Karpas-422 (cell line): ENCODE results near the gene CRP. TPM values are rescaled to one million over a fixed set of nuclear protein-coding genes. Genes with fewer than 3 reads are reported as not detected.
"Not testable (repeated sequence)": the region's sequence is repeated elsewhere in the genome, so short reads cannot be mapped to it uniquely, and the experiment has no call there.

ENCODE experiments used
- DNase-seq: peaks from one replicate; pipeline ENCODE4 v3.0.0-alpha.2; 2015
- H2AFZ ChIP-seq: fragments of 200-600 bp; sonication (generic); 2 replicates; pipeline ENCODE4 v1.6.1; 2014; ENCODE audit warnings: antibody characterized with exemption, low read length, mixed read lengths
- H3K27ac ChIP-seq: fragments of 200-600 bp; sonication (generic); 2 replicates; pipeline ENCODE4 v1.5.1; 2014; ENCODE audit warnings: mild to moderate bottlenecking, low read length, moderate library complexity
- H3K27me3 ChIP-seq: fragments of 200-600 bp; sonication (generic); 2 replicates; pipeline ENCODE4 v1.6.1; 2014; ENCODE audit warnings: low read length, mixed read lengths
- H3K36me3 ChIP-seq: fragments of 200-600 bp; sonication (generic); 2 replicates; pipeline ENCODE4 v1.6.1; 2014; ENCODE audit warnings: low read length, mixed read lengths; ENCODE audit not compliant: insufficient read depth
- H3K4me1 ChIP-seq: fragments of 200-600 bp; sonication (generic); 2 replicates; pipeline ENCODE4 v1.6.1; 2014; ENCODE audit warnings: mild to moderate bottlenecking, low read length, mixed read lengths
- H3K4me2 ChIP-seq: fragments of 200-600 bp; sonication (generic); 2 replicates; pipeline ENCODE4 v1.6.1; 2014; ENCODE audit warnings: low read length, low read depth, mild to moderate bottlenecking; ENCODE audit not compliant: poor library complexity, severe bottlenecking
- H3K4me3 ChIP-seq: fragments of 200-600 bp; sonication (generic); 2 replicates; pipeline ENCODE4 v1.5.1; 2014; ENCODE audit warnings: mild to moderate bottlenecking, antibody characterized with exemption, low read length, mixed read lengths
- H3K79me2 ChIP-seq: fragments of 200-600 bp; sonication (generic); 2 replicates; pipeline ENCODE4 v1.6.1; 2014; ENCODE audit warnings: mild to moderate bottlenecking, low read length, mixed read lengths
- H3K9ac ChIP-seq: fragments of 200-600 bp; sonication (generic); 2 replicates; pipeline ENCODE4 v1.6.0; 2014; ENCODE audit warnings: low read length
- H3K9me2 ChIP-seq: fragments of 200-600 bp; sonication (generic), shearing (Covaris generic); replicated peaks from 2 replicates; pipeline ENCODE4 v1.6.0; 2014; ENCODE audit warnings: mild to moderate bottlenecking, low read length, moderate library complexity; ENCODE audit not compliant: insufficient read depth
- H3K9me3 ChIP-seq: fragments of 300-700, 200-600 bp; sonication (generic); 2 replicates; pipeline ENCODE4 v1.6.1; 2014; ENCODE audit warnings: low read length, mixed read lengths
- H4K20me1 ChIP-seq: fragments of 200-600 bp; sonication (generic); 2 replicates; pipeline ENCODE4 v1.6.1; 2014; ENCODE audit warnings: mild to moderate bottlenecking, antibody characterized with exemption, low read length, low read depth; ENCODE audit not compliant: insufficient read depth
- total RNA-seq: library from RNA; depleted of rRNA; stranded (reverse); fragments of >200 nt; shearing (Covaris generic); gene quantifications from 2 replicates; pipeline ENCODE4 v1.2.3, GENCODE V29; 2014; ENCODE audit warnings: low replicate concordance

The CRP gene
- total RNA-seq, 1 experiment from 2014 or later: not detected

GRCh38 chr1:159749630-159750029 is 35.2 kb upstream of the CRP start:
- Histone ChIP-seq H2AFZ (no peak overlapping the region), H3K79me2 (no peaks in the 10 kb centered on the region), H3K27me3 (no peaks in the 10 kb centered on the region), H3K9me3 (no peaks in the 10 kb centered on the region), H4K20me1 (no peaks in the 10 kb centered on the region), H3K4me2 (no peak overlapping the region), H3K9me2 (no peaks in the 10 kb centered on the region), H3K36me3 (no peaks in the 10 kb centered on the region), H3K4me3 (no peak overlapping the region), H3K27ac (no peak overlapping the region), H3K4me1 (no peaks in the 10 kb centered on the region), H3K9ac (no peak overlapping the region)
- no peak for DNase-seq

GRCh38 chr1:159748370-159748769 is 34.0 kb upstream of the CRP start:
- Histone ChIP-seq H3K4me2 (no peak overlapping the region), H3K79me2 (no peaks in the 10 kb centered on the region), H3K36me3 (no peaks in the 10 kb centered on the region), H3K27me3 (no peaks in the 10 kb centered on the region), H3K27ac (no peak overlapping the region), H2AFZ (no peak overlapping the region), H3K4me3 (no peak overlapping the region), H3K9me3 (no peaks in the 10 kb centered on the region), H3K4me1 (no peaks in the 10 kb centered on the region), H3K9ac (no peak overlapping the region), H3K9me2 (no peaks in the 10 kb centered on the region), H4K20me1 (no peaks in the 10 kb centered on the region)
- no peak for DNase-seq

GRCh38 chr1:159746666-159747065 is 32.3 kb upstream of the CRP start:
- Histone ChIP-seq H3K4me2 (no peak overlapping the region), H3K9me2 (no peaks in the 10 kb centered on the region)

GRCh38 chr1:159743651-159744410 is 29.4 kb upstream of the CRP start:
- Histone ChIP-seq H3K9ac (no peak overlapping the region), H3K27ac (no peak overlapping the region), H3K4me1 (no peaks in the 10 kb centered on the region), H3K9me3 (no peaks in the 10 kb centered on the region), H3K36me3 (no peaks in the 10 kb centered on the region), H3K4me2 (no peak overlapping the region), H2AFZ (no peak overlapping the region), H3K9me2 (no peaks in the 10 kb centered on the region), H3K79me2 (no peaks in the 10 kb centered on the region), H3K4me3 (no peak overlapping the region), H4K20me1 (no peaks in the 10 kb centered on the region), H3K27me3 (no peaks in the 10 kb centered on the region)
- DNase-seq: no peak

More at GRCh38 chr1:159746666-159747065, 32.3 kb upstream of the CRP start:
- Histone ChIP-seq H3K9me3 (no peaks in the 10 kb centered on the region), H3K27me3 (no peaks in the 10 kb centered on the region), H3K27ac (no peak overlapping the region), H3K79me2 (no peaks in the 10 kb centered on the region), H2AFZ (no peak overlapping the region), H3K36me3 (no peaks in the 10 kb centered on the region), H3K4me3 (no peak overlapping the region), H3K9ac (no peak overlapping the region), H4K20me1 (no peaks in the 10 kb centered on the region), H3K4me1 (no peaks in the 10 kb centered on the region)
- DNase-seq: no peak

GRCh38 chr1:159737238-159737916 is 23.0 kb upstream of the CRP start:
- no peaks in the 10 kb centered on the region for H3K79me2 ChIP-seq
- no peak overlapping the region for H3K9ac ChIP-seq
- H2AFZ ChIP-seq: no peak overlapping the region
- H3K27ac ChIP-seq: no peak overlapping the region
- no peaks in the 10 kb centered on the region for H3K9me2 ChIP-seq
- DNase-seq: no peak
- H3K36me3 ChIP-seq: no peaks in the 10 kb centered on the region
- H3K4me3 ChIP-seq: no peak overlapping the region
- H3K4me1 ChIP-seq: no peaks in the 10 kb centered on the region
- no peaks in the 10 kb centered on the region for H3K9me3 ChIP-seq
- H4K20me1 ChIP-seq: no peaks in the 10 kb centered on the region
- no peaks in the 10 kb centered on the region for H3K27me3 ChIP-seq
- no peak overlapping the region for H3K4me2 ChIP-seq

GRCh38 chr1:159723188-159723587 is 8.8 kb upstream of the CRP start:
- not testable (repeated sequence) for H3K36me3 ChIP-seq, H2AFZ ChIP-seq, H3K9me3 ChIP-seq, H3K27ac ChIP-seq, H4K20me1 ChIP-seq, H3K79me2 ChIP-seq, H3K4me1 ChIP-seq, H3K4me2 ChIP-seq, DNase-seq, H3K4me3 ChIP-seq, H3K9ac ChIP-seq, H3K27me3 ChIP-seq, H3K9me2 ChIP-seq

GRCh38 chr1:159719990-159720389 is 5.6 kb upstream of the CRP start:
- Histone ChIP-seq H3K27ac (no peak overlapping the region), H4K20me1 (no peaks in the 10 kb centered on the region), H2AFZ (no peak overlapping the region), H3K36me3 (no peaks in the 10 kb centered on the region), H3K9ac (no peak overlapping the region), H3K9me3 (peaks cover 5% of the 10 kb centered on the region; the same call in 1 of the 2 replicates), H3K4me2 (no peak overlapping the region), H3K27me3 (no peaks in the 10 kb centered on the region), H3K4me1 (no peaks in the 10 kb centered on the region), H3K9me2 (no peaks in the 10 kb centered on the region), H3K79me2 (no peaks in the 10 kb centered on the region), H3K4me3 (no peak overlapping the region)
- DNase-seq: no peak

GRCh38 chr1:159715855-159716254 is 1.5 kb upstream of the CRP start:
- H3K4me1 ChIP-seq: no peaks in the 10 kb centered on the region
- no peak overlapping the region for H3K4me3 ChIP-seq
- H3K9me2 ChIP-seq: no peaks in the 10 kb centered on the region
- no peak overlapping the region for H3K9ac ChIP-seq
- H3K79me2 ChIP-seq: no peaks in the 10 kb centered on the region
- no peak overlapping the region for H3K4me2 ChIP-seq
- H3K27me3 ChIP-seq: no peaks in the 10 kb centered on the region
- H3K36me3 ChIP-seq: no peaks in the 10 kb centered on the region
- no peak overlapping the region for H2AFZ ChIP-seq
- no peaks in the 10 kb centered on the region for H4K20me1 ChIP-seq
- H3K9me3 ChIP-seq: peaks cover 5% of the 10 kb centered on the region; the same call in 1 of the 2 replicates
- no peak overlapping the region for H3K27ac ChIP-seq
- DNase-seq: no peak
